HS-5 (cell line): ENCODE measurements around the gene SETBP1.

Experiments used
- DNase-seq: peaks from one replicate; pipeline ENCODE4 v3.0.0-alpha.2; 2012; ENCODE audit warnings: low read depth

Gene SETBP1

GRCh38 chr18:44842588-44843412 is 162.1 kb downstream of the SETBP1 start:
- no peak for DNase-seq

- no peak for DNase-seq
Measured at GRCh38 chr18:44844486-44844885, 163.8 kb downstream of the SETBP1 start.

- DNase-seq = no peak
Measured at GRCh38 chr18:44846450-44846849, 165.8 kb downstream of the SETBP1 start.

- DNase-seq = no peak
Measured at GRCh38 chr18:44848644-44849335, 168.1 kb downstream of the SETBP1 start.

- DNase-seq = no peak
Measured at GRCh38 chr18:44849361-44849760, 168.7 kb downstream of the SETBP1 start.

GRCh38 chr18:44850001-44850400 is 169.3 kb downstream of the SETBP1 start:
- DNase-seq = no peak

GRCh38 chr18:44851856-44852621 is 171.4 kb downstream of the SETBP1 start:
- no peak for DNase-seq

- DNase-seq = no peak
Measured at GRCh38 chr18:44852818-44853217, 172.1 kb downstream of the SETBP1 start.

GRCh38 chr18:44853430-44853829 is 172.7 kb downstream of the SETBP1 start:
- no peak for DNase-seq

- DNase-seq = no peak
Measured at GRCh38 chr18:44855681-44856080, 175.0 kb downstream of the SETBP1 start.

- no peak for DNase-seq
Measured at GRCh38 chr18:44856157-44856556, 175.5 kb downstream of the SETBP1 start.

GRCh38 chr18:44857081-44857480 is 176.4 kb downstream of the SETBP1 start:
- DNase-seq = no peak

GRCh38 chr18:44857744-44858491 is 177.2 kb downstream of the SETBP1 start:
- no peak for DNase-seq

GRCh38 chr18:44859263-44859662 is 178.6 kb downstream of the SETBP1 start:
- no peak for DNase-seq

GRCh38 chr18:44859751-44860439 is 179.2 kb downstream of the SETBP1 start:
- DNase-seq = no peak

- DNase-seq = no peak
Measured at GRCh38 chr18:44862112-44862511, 181.4 kb downstream of the SETBP1 start.

GRCh38 chr18:44866103-44866502 is 185.4 kb downstream of the SETBP1 start:
- DNase-seq = no peak

GRCh38 chr18:44869533-44869932 is 188.8 kb downstream of the SETBP1 start:
- DNase-seq = no peak

GRCh38 chr18:44870631-44871502 is 190.2 kb downstream of the SETBP1 start:
- DNase-seq = no peak

- DNase-seq = no peak
Measured at GRCh38 chr18:44871771-44872170, 191.1 kb downstream of the SETBP1 start.
